Right lung (tissue), 5 donors: Measurements from ENCODE around the gene AHSG. TPM values are rescaled to one million over a fixed set of nuclear protein-coding genes. Genes with fewer than 3 reads are reported as not detected.
"Not testable (repeated sequence)": the region's sequence is repeated elsewhere in the genome, so short reads cannot be mapped to it uniquely, and the experiment has no call there.

Experiments
- DNase-seq, 2 donors: peaks; one replicate each; pipeline ENCODE4 v3.0.0-alpha.2; 2013
- polyA plus RNA-seq, 5 donors: library from polyadenylated mRNA; unstranded; fragments of 120-200 nt; gene quantifications; one replicate each; pipeline versions ENCODE4 v1.2.1 to v1.2.3, GENCODE V29; 2013; ENCODE audit warnings: inconsistent platforms in 1 of 5, low replicate concordance in 1 of 5; ENCODE audit not compliant: insufficient read length in 5 of 5, insufficient read depth in 1 of 5

AHSG gene
- polyA plus RNA-seq, 5 donors = 0.15 to 35.6 TPM; not detected in 3

- peak; percentile 58 to 59 for DNase-seq
Observed at GRCh38 chr3:186617036-186617946, 4.4 kb downstream of the AHSG start.

- DNase-seq = no peak
Observed at GRCh38 chr3:186618318-186618938, 5.6 kb downstream of the AHSG start.

- DNase-seq = no peak
Observed at GRCh38 chr3:186619787-186620212, 6.9 kb downstream of the AHSG start.

- no peak for DNase-seq
Observed at GRCh38 chr3:186620213-186621092, 7.6 kb downstream of the AHSG start.

GRCh38 chr3:186621894-186622650 lies 9.2 kb downstream of the AHSG start:
- DNase-seq = no peak

- DNase-seq = no peak
Observed at GRCh38 chr3:186622651-186623310, 9.9 kb downstream of the AHSG start.

GRCh38 chr3:186624598-186624997 lies 11.7 kb downstream of the AHSG start:
- DNase-seq = no peak

GRCh38 chr3:186625600-186626042 lies 12.8 kb downstream of the AHSG start:
- no peak for DNase-seq

GRCh38 chr3:186626254-186626847 lies 13.5 kb downstream of the AHSG start:
- DNase-seq = no peak

GRCh38 chr3:186627852-186628414 lies 15.1 kb downstream of the AHSG start:
- DNase-seq = no peak

- no peak for DNase-seq
Observed at GRCh38 chr3:186628756-186629155, 15.9 kb downstream of the AHSG start.

- DNase-seq = no peak
Observed at GRCh38 chr3:186630950-186631641, 18.2 kb downstream of the AHSG start.

- DNase-seq = no peak
Observed at GRCh38 chr3:186633481-186633880, 20.6 kb downstream of the AHSG start.

- not testable (repeated sequence) for DNase-seq
Observed at GRCh38 chr3:186634207-186634606, 21.3 kb downstream of the AHSG start.

- DNase-seq = no peak
Observed at GRCh38 chr3:186635532-186635931, 22.7 kb downstream of the AHSG start.

- DNase-seq = no peak
Observed at GRCh38 chr3:186636536-186636935, 23.7 kb downstream of the AHSG start.

- no peak for DNase-seq
Observed at GRCh38 chr3:186637686-186638085, 24.8 kb downstream of the AHSG start.

- no peak for DNase-seq
Observed at GRCh38 chr3:186638259-186638658, 25.4 kb downstream of the AHSG start.

GRCh38 chr3:186639778-186640472 lies 27.1 kb downstream of the AHSG start, which contains the start of gene FETUB:
Gene FETUB (plus strand): TSS chr3:186640399. CDS start chr3:186640461, 62 bp downstream.
- DNase-seq = no peak
